Measurements from ENCODE around the gene CENPM. TPM values are rescaled to one million over a fixed set of nuclear protein-coding genes. Genes with fewer than 3 reads are reported as not detected.

The CENPM gene
- total and polyA plus RNA-seq, 9 donors: 6.7 to 11.6 (median 8.9) TPM

GRCh38 chr22:41914611-41915034 lies 32.3 kb downstream of the CENPM start:
- H3K9me3 ChIP-seq (replicated peaks; ENCODE audit: control insufficient read depth, low read depth, low read length): no peaks in the 10 kb centered on the region
- peaks cover 91% of the 10 kb centered on the region for H3K27me3 ChIP-seq (ENCODE audit: control insufficient read depth, insufficient read depth, low read length)
- under 1% methylated on average over 65 of the region's 67 CpGs for WGBS (ENCODE audit: insufficient coverage)
- no peak overlapping the region for H3K27ac ChIP-seq (ENCODE audit: low read length)
- H3K4me3 ChIP-seq (ENCODE audit: low read length): no peak overlapping the region
- no peak for DNase-seq
- peaks cover 37% of the 10 kb centered on the region for H3K4me1 ChIP-seq (ENCODE audit: control insufficient read depth, insufficient read depth, low read length)
- no peaks in the 10 kb centered on the region for H3K36me3 ChIP-seq (ENCODE audit: control insufficient read depth, insufficient read depth, low read length)

DNA sequence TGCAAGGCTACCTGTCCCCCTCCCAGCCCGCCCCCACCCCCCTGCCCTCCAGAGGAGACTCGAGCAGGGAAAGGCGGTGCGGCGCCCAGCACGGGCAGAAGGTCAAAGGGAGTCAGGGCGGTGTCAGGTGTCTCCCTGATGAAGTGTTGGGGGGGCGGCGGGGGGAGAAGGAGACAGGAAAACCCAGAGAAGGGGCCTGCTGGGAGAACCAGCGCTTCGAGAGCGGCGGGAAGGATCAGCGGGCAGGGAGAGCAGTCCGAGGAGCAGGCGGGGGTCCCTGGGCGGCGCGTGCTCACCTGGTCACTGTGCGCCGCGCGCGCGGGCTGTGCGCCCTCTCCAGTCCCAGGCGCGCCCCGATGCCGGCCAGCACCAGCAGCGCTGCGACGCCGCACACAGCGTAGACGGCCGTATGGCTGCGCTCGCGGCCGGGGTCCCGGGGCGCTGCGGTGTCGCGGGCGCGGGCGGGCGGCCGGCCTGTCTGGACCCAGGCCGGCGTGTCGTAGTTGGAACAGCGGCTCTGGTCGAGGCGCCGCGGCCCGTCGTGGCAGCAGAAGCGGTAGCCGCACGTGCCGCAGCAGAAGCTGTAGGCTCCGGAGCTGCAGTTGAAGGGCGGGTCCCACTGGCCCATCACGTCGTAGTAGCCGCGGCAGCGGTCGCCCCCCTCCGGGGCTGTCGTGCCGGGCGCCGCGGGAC lies 33.0 kb downstream of the CENPM start:
- DNase-seq: no peak
- no peaks in the 10 kb centered on the region for H3K36me3 ChIP-seq (ENCODE audit: control insufficient read depth, insufficient read depth, low read length)
- peaks cover 34% of the 10 kb centered on the region for H3K4me1 ChIP-seq (ENCODE audit: control insufficient read depth, insufficient read depth, low read length)
- H3K4me3 ChIP-seq (ENCODE audit: low read length): no peak overlapping the region
- WGBS (ENCODE audit: insufficient coverage): 1% methylated on average over 72 of the region's 79 CpGs
- H3K27ac ChIP-seq (ENCODE audit: low read length): no peak overlapping the region
- no peaks in the 10 kb centered on the region for H3K9me3 ChIP-seq (replicated peaks; ENCODE audit: control insufficient read depth, low read depth, low read length)
- peaks cover 91% of the 10 kb centered on the region for H3K27me3 ChIP-seq (ENCODE audit: control insufficient read depth, insufficient read depth, low read length)

GRCh38 chr22:41913040-41913719 lies 33.8 kb downstream of the CENPM start:
- Histone ChIP-seq H3K36me3 (ENCODE audit: control insufficient read depth, insufficient read depth, low read length) (no peaks in the 10 kb centered on the region), H3K27ac (ENCODE audit: low read length) (no peak overlapping the region), H3K4me1 (ENCODE audit: control insufficient read depth, insufficient read depth, low read length) (peaks cover 31% of the 10 kb centered on the region), H3K9me3 (replicated peaks; ENCODE audit: control insufficient read depth, low read depth, low read length) (no peaks in the 10 kb centered on the region), H3K27me3 (ENCODE audit: control insufficient read depth, insufficient read depth, low read length) (peaks cover 88% of the 10 kb centered on the region), H3K4me3 (ENCODE audit: low read length) (no peak overlapping the region)
- WGBS (ENCODE audit: insufficient coverage): 39% methylated on average over 5 of the region's 11 CpGs
- DNase-seq: no peak

- Histone ChIP-seq H3K4me1 (ENCODE audit: control insufficient read depth, insufficient read depth, low read length) (peaks cover 27% of the 10 kb centered on the region), H3K9me3 (replicated peaks; ENCODE audit: control insufficient read depth, low read depth, low read length) (no peaks in the 10 kb centered on the region), H3K27ac (ENCODE audit: low read length) (no peak overlapping the region), H3K27me3 (ENCODE audit: control insufficient read depth, insufficient read depth, low read length) (peaks cover 81% of the 10 kb centered on the region), H3K4me3 (ENCODE audit: low read length) (no peak overlapping the region), H3K36me3 (ENCODE audit: control insufficient read depth, insufficient read depth, low read length) (peaks cover under 1% of the 10 kb centered on the region)
- WGBS (ENCODE audit: insufficient coverage): 77% methylated on average over 8 of the region's 9 CpGs
- no peak for DNase-seq
Observed at GRCh38 chr22:41912338-41913039, 34.5 kb downstream of the CENPM start.

DNA sequence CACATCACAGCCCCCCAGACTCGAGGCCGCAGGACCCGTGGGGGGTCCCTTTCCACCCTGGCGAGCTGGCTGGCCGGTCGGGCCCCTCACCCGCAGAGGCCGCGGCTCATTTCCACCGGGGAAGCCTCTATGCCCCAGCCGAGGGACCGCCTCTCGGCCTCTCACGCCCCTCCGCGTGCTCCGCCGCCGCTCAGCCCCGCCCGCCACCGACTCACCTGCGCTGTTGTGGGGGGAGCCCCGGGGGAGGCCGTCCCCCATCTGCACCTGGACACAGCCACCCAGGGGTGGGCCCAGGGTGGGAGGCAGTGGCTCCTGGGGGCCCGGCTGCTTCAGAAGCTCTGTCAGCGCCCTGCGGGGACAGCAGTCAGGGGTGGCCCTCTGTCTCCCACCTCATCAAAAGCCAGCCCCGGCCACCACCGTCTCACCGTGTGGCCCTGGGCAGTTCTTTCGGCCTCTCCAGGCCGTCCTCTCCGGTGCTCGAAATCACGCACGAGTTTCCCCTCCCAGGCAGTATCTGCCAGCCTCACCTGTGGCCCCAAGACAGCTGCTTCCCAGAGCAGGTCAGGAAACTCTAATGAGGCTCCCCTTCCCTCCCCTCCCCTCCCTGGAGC lies 35.8 kb downstream of the CENPM start:
- H3K9me3 ChIP-seq (replicated peaks; ENCODE audit: control insufficient read depth, low read depth, low read length): no peaks in the 10 kb centered on the region
- H3K36me3 ChIP-seq (ENCODE audit: control insufficient read depth, insufficient read depth, low read length): peaks cover 14% of the 10 kb centered on the region
- WGBS (ENCODE audit: insufficient coverage): 12% methylated on average over 15 of the region's 37 CpGs
- H3K27ac ChIP-seq (ENCODE audit: low read length): no peak overlapping the region
- no peak overlapping the region for H3K4me3 ChIP-seq (ENCODE audit: low read length)
- peaks cover 67% of the 10 kb centered on the region for H3K27me3 ChIP-seq (ENCODE audit: control insufficient read depth, insufficient read depth, low read length)
- no peak for DNase-seq
- H3K4me1 ChIP-seq (ENCODE audit: control insufficient read depth, insufficient read depth, low read length): peaks cover 25% of the 10 kb centered on the region

DNA sequence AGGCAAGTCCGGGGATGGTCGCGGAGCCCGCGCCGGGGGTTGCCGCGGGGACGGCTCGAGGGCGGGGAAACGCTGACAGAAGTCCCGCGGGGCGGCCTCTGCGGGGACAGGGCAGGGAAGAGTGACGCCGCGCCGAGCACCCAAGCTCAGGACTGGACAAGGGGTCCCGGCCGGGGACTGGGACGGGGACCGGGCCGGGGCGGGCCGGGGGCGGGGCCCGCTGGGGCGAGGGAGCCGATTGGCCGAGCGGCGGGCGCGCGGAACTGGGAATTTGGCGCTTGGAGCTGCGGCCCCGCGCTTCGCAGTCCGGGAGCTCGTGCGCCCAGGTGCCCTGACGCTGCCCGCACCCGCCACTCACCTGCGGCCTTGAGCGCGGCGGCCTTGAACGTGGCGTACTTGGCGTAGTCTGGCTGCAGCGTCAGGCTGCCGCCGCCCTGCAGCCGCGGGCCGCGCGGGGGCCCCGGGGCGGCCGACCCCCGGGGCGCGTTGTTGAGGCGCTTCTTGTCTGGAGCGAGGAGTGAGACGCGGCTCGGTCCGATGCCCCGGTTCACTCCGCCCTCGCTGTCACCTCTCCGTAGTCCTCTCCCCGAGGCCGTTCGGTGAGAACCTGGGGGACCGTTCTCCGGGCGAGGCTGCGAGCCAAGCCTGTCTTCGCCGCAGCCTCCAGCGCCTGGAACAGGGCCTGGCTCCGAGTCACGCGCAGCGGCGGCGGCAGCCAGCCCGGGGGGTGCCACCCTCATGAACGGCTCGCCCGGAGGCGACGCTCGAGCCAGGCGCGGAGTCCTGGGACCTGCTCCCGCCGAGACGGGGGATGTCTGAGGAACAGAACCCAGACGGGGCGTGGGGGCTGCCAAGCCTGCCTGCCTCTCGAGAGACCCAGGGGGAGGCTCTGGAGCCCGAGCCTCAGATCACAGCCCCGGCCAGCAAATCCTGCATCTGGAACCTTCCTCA lies 36.6 kb downstream of the CENPM start:
- WGBS (ENCODE audit: insufficient coverage): under 1% methylated on average over 109 of the region's 112 CpGs
- DNase-seq: no peak
- no peak overlapping the region for H3K27ac ChIP-seq (ENCODE audit: low read length)
- peaks cover 59% of the 10 kb centered on the region for H3K27me3 ChIP-seq (ENCODE audit: control insufficient read depth, insufficient read depth, low read length)
- H3K9me3 ChIP-seq (replicated peaks; ENCODE audit: control insufficient read depth, low read depth, low read length): no peaks in the 10 kb centered on the region
- H3K36me3 ChIP-seq (ENCODE audit: control insufficient read depth, insufficient read depth, low read length): peaks cover 22% of the 10 kb centered on the region
- peaks cover 22% of the 10 kb centered on the region for H3K4me1 ChIP-seq (ENCODE audit: control insufficient read depth, insufficient read depth, low read length)
- peak overlapping the region; percentile 24 for H3K4me3 ChIP-seq (ENCODE audit: low read length)

DNA sequence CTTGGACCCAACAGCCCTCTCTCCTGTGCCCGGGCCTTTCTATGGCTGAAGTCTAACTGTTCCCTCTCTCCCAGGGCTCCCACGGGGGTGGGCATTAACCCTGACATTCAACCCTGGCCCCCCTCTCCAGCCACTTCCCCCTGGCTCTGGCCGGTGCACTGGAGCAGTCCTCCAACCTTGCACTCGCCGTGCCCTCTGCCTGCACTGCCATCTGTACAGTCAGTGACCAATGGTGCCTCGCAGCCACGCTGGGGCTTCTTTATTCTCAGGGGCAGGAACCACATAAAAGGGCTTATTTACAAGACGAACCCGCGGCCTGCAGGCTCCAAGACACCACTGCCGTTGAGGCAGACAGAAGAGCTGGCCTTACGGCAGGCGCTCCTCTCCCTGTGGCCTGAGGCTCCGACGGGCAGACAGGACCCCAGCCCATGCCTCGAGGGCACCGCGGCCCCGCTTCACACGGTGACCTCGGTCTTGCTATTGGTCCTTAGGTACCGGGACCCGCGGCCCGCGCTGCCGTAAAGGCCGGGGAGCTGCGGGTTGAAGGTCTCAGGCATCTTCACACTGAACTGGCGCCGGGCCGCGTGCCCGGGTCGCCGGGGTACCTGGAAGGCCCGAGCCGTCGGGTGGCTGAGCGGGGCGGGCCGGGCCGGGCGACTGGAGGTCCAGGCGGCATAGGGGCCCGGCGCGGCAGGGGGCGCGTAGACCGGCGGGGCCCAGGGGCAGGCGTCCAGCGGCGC lies 37.5 kb downstream of the CENPM start:
- WGBS (ENCODE audit: insufficient coverage): 17% methylated on average over 55 of the region's 55 CpGs
- H3K27ac ChIP-seq (ENCODE audit: low read length): no peak overlapping the region
- no peaks in the 10 kb centered on the region for H3K9me3 ChIP-seq (replicated peaks; ENCODE audit: control insufficient read depth, low read depth, low read length)
- no peak overlapping the region for H3K4me3 ChIP-seq (ENCODE audit: low read length)
- no peak for DNase-seq
- H3K4me1 ChIP-seq (ENCODE audit: control insufficient read depth, insufficient read depth, low read length): peaks cover 19% of the 10 kb centered on the region
- H3K27me3 ChIP-seq (ENCODE audit: control insufficient read depth, insufficient read depth, low read length): peaks cover 55% of the 10 kb centered on the region
- H3K36me3 ChIP-seq (ENCODE audit: control insufficient read depth, insufficient read depth, low read length): peaks cover 30% of the 10 kb centered on the region

DNA sequence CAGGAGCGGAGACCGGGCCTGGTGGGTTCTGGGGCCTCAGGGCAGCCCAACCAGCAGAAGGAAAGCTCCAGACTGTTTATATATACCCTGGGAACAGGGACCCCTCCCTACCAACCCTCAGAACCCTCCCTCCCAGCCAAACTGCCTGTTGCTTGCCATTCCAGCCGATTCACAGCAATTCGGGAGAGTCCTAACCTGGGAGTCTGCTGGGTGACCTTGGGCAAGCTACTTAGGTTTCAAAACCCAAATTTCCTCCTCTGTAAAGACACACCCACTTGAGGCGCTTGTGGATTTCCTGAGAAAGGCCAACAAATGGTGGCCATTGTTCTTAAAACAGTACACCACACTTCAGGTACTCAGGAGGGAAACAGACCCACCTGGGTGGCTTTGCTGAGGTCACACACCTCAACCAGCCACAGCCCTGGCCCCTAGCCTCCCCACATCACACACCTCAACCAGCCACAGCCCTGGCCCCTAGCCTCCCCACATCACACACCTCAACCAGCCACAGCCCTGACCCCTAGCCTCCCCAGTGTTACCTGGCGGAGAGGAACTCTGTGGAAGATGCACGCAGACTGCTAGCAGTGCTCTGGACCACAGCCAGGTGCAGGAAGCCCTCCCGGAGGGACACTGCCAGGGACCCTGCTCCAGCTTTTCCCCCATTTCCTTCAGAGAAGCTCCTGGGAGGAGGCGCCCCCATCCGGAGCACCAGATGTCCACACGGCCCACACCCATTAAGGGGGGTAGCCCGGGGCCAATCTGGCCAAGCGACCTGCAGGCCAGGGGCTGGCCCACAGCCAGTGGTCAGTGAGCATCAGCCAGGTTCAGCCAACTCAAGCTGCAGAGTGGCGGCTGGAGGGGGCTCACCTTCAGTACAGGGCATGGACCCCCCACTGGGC lies 38.3 kb downstream of the CENPM start:
- peaks cover 50% of the 10 kb centered on the region for H3K27me3 ChIP-seq (ENCODE audit: control insufficient read depth, insufficient read depth, low read length)
- no peak overlapping the region for H3K4me3 ChIP-seq (ENCODE audit: low read length)
- 50% methylated on average over 13 of the region's 14 CpGs for WGBS (ENCODE audit: insufficient coverage)
- peaks cover 38% of the 10 kb centered on the region for H3K36me3 ChIP-seq (ENCODE audit: control insufficient read depth, insufficient read depth, low read length)
- peaks cover 19% of the 10 kb centered on the region for H3K4me1 ChIP-seq (ENCODE audit: control insufficient read depth, insufficient read depth, low read length)
- H3K9me3 ChIP-seq (replicated peaks; ENCODE audit: control insufficient read depth, low read depth, low read length): no peaks in the 10 kb centered on the region
- no peak for DNase-seq
- no peak overlapping the region for H3K27ac ChIP-seq (ENCODE audit: low read length)
